Left lung (tissue), 10 donors: ENCODE data around the gene DDX39A. TPM values are rescaled to one million over a fixed set of nuclear protein-coding genes. Genes with fewer than 3 reads are reported as not detected.

Experiments used
- ATAC-seq: fragments of 200-7000 bp; cut with Tn5 transposase; one replicate; pipeline ENCODE4 v1.9.1; 2020; ENCODE audit warnings: moderate library complexity
- DNase-seq, 4 donors: peaks; one replicate each; pipeline ENCODE4 v3.0.0-alpha.2; 2013 to 2020
- H3K27ac ChIP-seq, 2 donors: fragments of 200-600 bp; sonication (generic) in 1 of 2; one replicate each; pipeline versions ENCODE4 v1.5.0 to v1.8.0; 2020 to 2021
- H3K27me3 ChIP-seq, 2 donors: fragments of 200-600 bp; sonication (generic) in 1 of 2; one replicate each; pipeline versions ENCODE4 v1.5.0 to v1.8.0; 2020 to 2021
- H3K36me3 ChIP-seq, 2 donors: fragments of 200-600 bp; sonication (generic) in 1 of 2; one replicate each; pipeline versions ENCODE4 v1.5.0 to v1.8.0; 2020 to 2021
- H3K4me1 ChIP-seq, 2 donors: fragments of 200-600 bp; one replicate each; pipeline ENCODE4 v1.8.0; 2021
- H3K4me3 ChIP-seq, 2 donors: fragments of 200-600 bp; sonication (generic) in 1 of 2; one replicate each; pipeline versions ENCODE4 v1.5.0 to v1.8.0; 2020 to 2021; ENCODE audit warnings: mild to moderate bottlenecking in 1 of 2
- H3K9me3 ChIP-seq, 2 donors: fragments of 200-600 bp; sonication (generic) in 1 of 2; one replicate each; pipeline versions ENCODE4 v1.5.0 to v1.8.0; 2020 to 2021
- CTCF ChIP-seq, 2 donors: fragments of 200-600 bp; sonication (generic) in 1 of 2; IDR thresholded peaks; one replicate each; pipeline versions ENCODE4 v1.5.0 to v1.8.0; 2021; ENCODE audit warnings: antibody characterized with exemption in 2 of 2
- intact Hi-C, 2 donors: fragments of 100-400 bp; cut with DNase I; formaldehyde crosslinking; loops; one replicate each; pipeline versions ENCODE4 v1.11.2 to v1.14.2; 2022
- polyA plus RNA-seq, 6 donors: library from polyadenylated mRNA; unstranded; fragments of 120-200 nt; gene quantifications; one replicate each; pipeline ENCODE4 v1.2.1, GENCODE V29; 2013; ENCODE audit not compliant: insufficient read length in 6 of 6
- total RNA-seq, 2 donors: library from RNA; stranded (reverse); fragmentation: NEBNext Ultra II Directional; extraction: Animal tissue kit (Norgen Biotek cat#: 25700); gene quantifications; one replicate each; pipeline ENCODE4 v1.2.1, GENCODE V29; 2021
- donor health status: DM: no; HTN: yes; CAD: no.
- donor health status: DM: no; HTN: no; CAD: no.

The DDX39A gene
- total and polyA plus RNA-seq, 8 donors, result 42.5 to 90.1 (median 49.9) TPM

GRCh38 chr19:14407605-14408484 lies 11.3 kb downstream of the DDX39A start:
- Histone ChIP-seq H3K27me3 (no peaks in the 10 kb centered on the region), H3K36me3 (peaks cover 0 to 100% of the 10 kb centered on the region in 2 donors), H3K4me3 (no peak overlapping the region), H3K4me1 (peaks cover 5 to 49% of the 10 kb centered on the region in 2 donors), H3K9me3 (no peaks in the 10 kb centered on the region), H3K27ac (peak overlapping the region in 1 of 2 donors; percentile 43)
- no peak for ATAC-seq
- DNase-seq, result no peak
- intact Hi-C loops, result no loop called here
- TF ChIP-seq CTCF (IDR thresholded peaks at IDR 0.05), result no peak

- H3K36me3 ChIP-seq, result peaks cover 0 to 100% of the 10 kb centered on the region in 2 donors
- H3K4me3 ChIP-seq, result no peak overlapping the region
- H3K27ac ChIP-seq, result peak overlapping the region in 1 of 2 donors; percentile 57
- no peak for DNase-seq
- no peak for TF ChIP-seq CTCF (IDR thresholded peaks at IDR 0.05)
- H3K9me3 ChIP-seq, result no peaks in the 10 kb centered on the region
- no peaks in the 10 kb centered on the region for H3K27me3 ChIP-seq
- peaks cover 5 to 47% of the 10 kb centered on the region in 2 donors for H3K4me1 ChIP-seq
- intact Hi-C loops, result no loop called here
- ATAC-seq, result no peak
Measured at GRCh38 chr19:14406645-14407401, 12.3 kb downstream of the DDX39A start.

- Histone ChIP-seq H3K27me3 (no peaks in the 10 kb centered on the region), H3K4me3 (peak overlapping the region in 1 of 2 donors; percentile 32), H3K9me3 (no peaks in the 10 kb centered on the region), H3K4me1 (peaks cover 5 to 53% of the 10 kb centered on the region in 2 donors), H3K36me3 (peaks cover 0 to 100% of the 10 kb centered on the region in 2 donors), H3K27ac (peak overlapping the region; percentile 9 to 57)
- peak; percentile 90 for ATAC-seq
- DNase-seq, result peak; percentile 76 to 96 (median 88)
- intact Hi-C loops, result no loop called here
- TF ChIP-seq CTCF (IDR thresholded peaks at IDR 0.05), result peak; percentile 91 to 96
Measured at GRCh38 chr19:14405758-14406644, 13.1 kb downstream of the DDX39A start.

- ATAC-seq, result no peak
- no peak for DNase-seq
- peaks cover 0 to 100% of the 10 kb centered on the region in 2 donors for H3K36me3 ChIP-seq
- peaks cover 5 to 47% of the 10 kb centered on the region in 2 donors for H3K4me1 ChIP-seq
- peak overlapping the region in 1 of 2 donors; percentile 32 for H3K4me3 ChIP-seq
- peak overlapping the region; percentile 9 to 57 for H3K27ac ChIP-seq
- no peaks in the 10 kb centered on the region for H3K9me3 ChIP-seq
- intact Hi-C loops, result no loop called here
- TF ChIP-seq CTCF (IDR thresholded peaks at IDR 0.05), result no peak
- H3K27me3 ChIP-seq, result no peaks in the 10 kb centered on the region
Measured at GRCh38 chr19:14405380-14405757, 13.8 kb downstream of the DDX39A start.
